H1 (cell line): ENCODE data around the gene AVPI1.

Source experiments
- CREB1 ChIP-seq: IDR thresholded peaks from 2 replicates; pipeline ENCODE4 v1.6.1; 2012; ENCODE audit warnings: inconsistent platforms
- GTF2F1 ChIP-seq: IDR thresholded peaks from 2 replicates; pipeline ENCODE4 v1.6.1; 2012; ENCODE audit warnings: low read depth, low read length, improper control_type of control experiment, borderline replicate concordance
- RFX5 ChIP-seq: IDR thresholded peaks from 2 replicates; pipeline ENCODE4 v1.6.1; 2011; ENCODE audit warnings: low read depth, low read length, improper control_type of control experiment, borderline replicate concordance
- RNF2 ChIP-seq: fragments of 200-900, 300-1000 bp; sonication (generic); IDR thresholded peaks from 2 replicates; pipeline ENCODE4 v1.7.1; 2016; ENCODE audit warnings: borderline replicate concordance, low read depth, mild to moderate bottlenecking, antibody characterized with exemption, low read length; ENCODE audit not compliant: poor library complexity, severe bottlenecking; ENCODE audit errors: missing control alignments

GRCh38 chr10:97703398-97704067 lies 16.5 kb upstream of the AVPI1 start:
- TF ChIP-seq GTF2F1 (no peak), RFX5 (no peak), RNF2 (no peak), CREB1 (no peak)
